HG02938 (cell line): ENCODE results near the gene ZMYND8.
"Not testable (repeated sequence)": the region's sequence is repeated elsewhere in the genome, so short reads cannot be mapped to it uniquely, and the experiment has no call there.

ENCODE experiments used
- ATAC-seq: cut with Tn5 transposase; IDR thresholded peaks from one replicate; pipeline ENCODE4 v1.9.1; 2021; ENCODE audit warnings: mild to moderate bottlenecking, moderate library complexity; ENCODE audit not compliant: unreplicated experiment

Gene ZMYND8

GRCh38 chr20:47373206-47373733 is 16.8 kb upstream of the ZMYND8 start:
- no peak for ATAC-seq

- ATAC-seq = no peak
Observed at GRCh38 chr20:47370850-47371782, 14.6 kb upstream of the ZMYND8 start.

GRCh38 chr20:47370214-47370613 is 13.7 kb upstream of the ZMYND8 start:
- no peak for ATAC-seq

DNA sequence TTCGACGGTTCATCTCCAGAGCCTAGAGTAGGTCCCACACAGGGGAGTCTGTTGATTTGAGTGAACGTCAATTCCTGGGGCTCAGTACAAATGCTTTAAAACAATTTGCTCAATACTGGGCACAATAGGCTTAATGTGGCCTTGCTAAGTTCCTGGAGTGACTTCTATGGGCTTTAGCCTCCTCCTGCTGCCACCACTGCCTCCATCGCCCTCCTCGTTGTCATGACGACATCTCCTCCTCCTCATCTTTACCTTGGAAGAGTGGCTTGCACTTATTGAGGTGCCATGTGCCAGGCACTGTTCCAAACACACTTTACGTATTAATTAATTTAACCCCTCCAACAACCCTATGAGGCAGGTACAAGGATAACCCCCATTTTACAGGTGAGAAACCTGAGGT is 11.8 kb upstream of the ZMYND8 start:
- ATAC-seq = no peak

DNA sequence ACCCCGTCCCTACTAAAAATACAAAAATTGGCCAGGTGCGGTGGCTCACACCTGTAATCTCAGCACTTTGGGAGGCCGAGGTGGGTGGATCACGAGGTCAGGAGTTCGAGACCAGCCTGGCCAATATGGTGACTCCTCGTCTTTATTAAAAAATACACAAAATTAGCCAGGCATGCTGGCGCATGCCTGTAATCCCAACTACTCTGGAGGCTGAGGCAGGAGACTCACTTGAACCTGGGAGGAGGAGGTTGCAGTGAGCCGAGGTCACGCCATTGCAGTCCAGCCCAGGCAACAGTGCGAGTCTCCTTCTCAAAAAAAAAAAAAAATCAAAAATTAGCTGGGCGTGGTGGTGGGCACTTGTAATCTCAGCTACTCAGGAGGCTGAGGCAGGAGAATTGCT is 9.8 kb upstream of the ZMYND8 start:
- not testable (repeated sequence) for ATAC-seq

DNA sequence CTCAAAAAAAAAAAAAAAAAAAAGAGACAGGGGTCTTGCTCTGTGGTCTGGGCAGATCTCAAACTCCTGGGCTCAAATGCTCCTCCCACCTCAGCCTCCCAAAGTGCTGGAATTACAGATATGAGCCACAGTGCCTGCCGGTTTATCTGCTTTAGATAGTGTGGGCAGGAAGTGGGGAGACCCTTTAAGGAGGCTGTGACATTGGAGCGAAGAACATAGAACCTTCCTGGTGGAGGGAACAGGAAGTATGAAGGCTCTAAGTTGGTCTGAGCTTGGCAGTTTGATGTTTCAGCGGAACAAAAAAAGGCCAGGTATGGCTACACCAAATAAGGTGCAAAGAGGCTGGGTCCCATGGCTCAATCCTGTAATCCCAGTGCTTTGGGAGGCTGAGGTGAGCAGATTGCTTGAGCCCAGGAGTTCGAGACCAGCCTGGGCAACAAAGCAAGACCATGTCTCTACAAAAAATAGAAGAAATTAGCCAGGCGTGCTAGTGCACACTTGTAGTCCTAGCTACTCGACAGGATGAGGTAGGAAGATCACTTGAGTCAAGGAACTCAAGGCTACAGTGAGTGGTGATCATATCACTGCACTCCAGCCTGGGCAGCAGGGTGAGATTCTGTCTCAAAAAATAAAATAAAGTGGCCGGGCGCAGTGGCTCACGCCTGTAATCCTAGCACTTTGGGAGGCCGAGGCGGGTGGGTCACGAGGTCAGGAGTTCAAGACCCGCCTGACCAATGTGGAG is 8.7 kb upstream of the ZMYND8 start:
- ATAC-seq = no peak

DNA sequence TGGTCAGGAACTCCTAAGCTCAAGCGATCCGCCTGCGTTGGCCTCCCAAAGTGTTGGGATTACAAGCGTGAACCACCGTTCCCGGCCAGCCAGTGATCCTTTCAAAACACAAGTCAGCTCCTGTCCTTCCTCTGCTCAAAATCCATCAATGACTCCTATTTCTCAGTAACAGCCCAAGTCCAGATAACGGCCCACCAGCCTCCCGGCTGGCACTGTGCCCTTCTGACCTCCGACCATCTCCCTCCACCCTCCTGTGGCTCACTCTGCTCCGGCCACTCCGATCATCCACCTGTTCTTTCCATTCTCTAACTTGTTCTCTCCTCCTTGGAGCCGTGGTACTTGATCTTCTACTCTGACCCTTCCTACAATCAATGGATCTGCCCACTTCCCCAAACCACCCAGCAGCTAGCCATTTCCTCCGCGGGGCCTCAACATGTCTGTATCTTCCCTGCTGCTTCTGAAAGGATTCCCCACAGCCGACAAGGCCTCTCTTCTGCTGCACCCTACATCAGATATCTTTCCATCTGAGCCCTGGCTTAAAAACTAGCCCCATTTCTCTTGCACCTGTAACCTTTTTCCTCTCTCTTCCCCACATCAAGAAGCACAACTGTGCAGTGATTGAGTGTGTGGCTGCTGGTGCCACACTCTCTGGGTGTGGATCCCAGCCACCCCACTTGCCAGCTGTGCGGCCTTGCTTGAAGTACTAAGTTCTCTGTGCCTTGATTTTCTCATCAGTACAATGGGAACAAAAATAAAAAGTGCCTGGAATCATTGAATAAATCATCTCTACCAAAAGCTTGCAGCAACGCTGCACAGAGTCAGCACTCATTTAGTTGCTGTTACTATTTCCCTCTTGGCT is 6.1 kb upstream of the ZMYND8 start:
- ATAC-seq = no peak

DNA sequence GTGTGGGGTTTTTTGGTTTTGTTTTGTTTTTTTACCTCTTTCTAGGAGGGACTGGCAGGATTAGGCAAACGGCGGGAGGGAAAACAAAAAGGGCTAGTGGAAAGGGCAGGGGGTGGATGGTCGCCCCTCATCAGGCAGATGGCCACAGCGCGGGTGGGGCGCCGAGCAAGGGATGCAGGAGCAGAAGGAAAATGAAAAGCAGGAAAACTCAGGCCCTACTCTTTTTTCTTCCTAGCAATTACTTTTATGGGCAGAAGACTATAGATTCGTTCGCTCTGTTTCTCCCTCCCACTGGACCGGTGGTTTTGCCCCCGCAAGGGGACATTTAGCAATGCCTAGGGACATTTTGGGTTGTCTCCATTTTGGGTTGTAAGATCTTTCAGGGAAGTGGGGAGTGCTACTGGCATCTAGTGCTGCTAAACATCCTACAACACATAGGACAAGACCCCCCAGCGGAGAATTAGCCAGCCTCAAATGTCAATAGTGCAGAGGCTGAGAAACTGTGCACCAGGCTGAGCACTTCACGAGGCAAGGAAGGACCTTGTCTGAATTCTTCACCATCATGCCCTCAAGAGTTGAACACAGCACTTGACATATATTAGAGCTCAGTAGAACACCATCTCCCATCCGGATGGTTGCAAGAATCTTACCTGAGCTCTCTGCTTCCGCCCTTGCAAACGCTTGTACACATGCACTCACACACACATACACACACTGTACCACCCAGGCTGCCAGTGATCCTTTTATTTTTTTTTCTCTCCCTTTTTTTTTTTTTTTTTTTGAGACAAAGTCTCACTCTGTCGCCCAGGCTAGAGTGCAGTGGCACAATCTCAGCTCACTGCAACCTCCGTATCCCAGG is 4.8 kb upstream of the ZMYND8 start:
- no peak for ATAC-seq

DNA sequence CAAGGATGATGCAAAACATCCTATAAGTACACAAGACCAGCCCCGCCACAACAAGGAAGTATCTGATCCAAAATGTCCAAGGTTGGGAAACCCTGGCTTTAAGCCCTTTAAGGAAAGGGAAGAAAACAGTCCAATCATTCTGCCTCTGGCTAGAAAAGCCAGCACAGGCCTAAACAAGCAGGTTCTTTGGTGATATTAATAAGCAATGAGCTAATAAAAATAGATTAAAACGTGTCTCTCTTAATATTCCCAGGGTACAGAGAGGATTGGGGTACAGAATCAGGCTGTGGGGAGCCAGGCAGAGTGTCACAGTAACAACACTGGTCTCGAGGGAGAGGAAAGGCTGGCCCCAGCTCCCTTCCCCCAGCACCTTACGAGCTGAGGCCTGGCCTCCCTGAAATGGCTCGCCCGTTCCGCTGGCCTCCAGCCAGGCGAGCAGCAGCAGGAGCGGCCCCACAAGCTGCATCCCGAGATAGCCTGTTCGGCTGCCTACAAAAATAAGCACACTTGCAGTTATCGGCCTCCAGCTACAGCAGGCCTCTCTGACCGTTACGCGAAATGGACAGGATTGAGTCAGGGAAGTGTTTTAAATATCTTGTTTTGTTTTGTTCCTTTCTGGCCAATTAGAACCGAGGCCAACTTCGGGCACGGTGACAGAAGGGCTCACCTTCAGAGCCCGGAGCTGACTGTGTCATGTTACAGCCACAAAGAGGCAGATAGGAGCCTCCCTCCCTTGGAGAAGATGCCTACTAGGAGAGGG is 4.0 kb upstream of the ZMYND8 start:
- no peak for ATAC-seq

DNA sequence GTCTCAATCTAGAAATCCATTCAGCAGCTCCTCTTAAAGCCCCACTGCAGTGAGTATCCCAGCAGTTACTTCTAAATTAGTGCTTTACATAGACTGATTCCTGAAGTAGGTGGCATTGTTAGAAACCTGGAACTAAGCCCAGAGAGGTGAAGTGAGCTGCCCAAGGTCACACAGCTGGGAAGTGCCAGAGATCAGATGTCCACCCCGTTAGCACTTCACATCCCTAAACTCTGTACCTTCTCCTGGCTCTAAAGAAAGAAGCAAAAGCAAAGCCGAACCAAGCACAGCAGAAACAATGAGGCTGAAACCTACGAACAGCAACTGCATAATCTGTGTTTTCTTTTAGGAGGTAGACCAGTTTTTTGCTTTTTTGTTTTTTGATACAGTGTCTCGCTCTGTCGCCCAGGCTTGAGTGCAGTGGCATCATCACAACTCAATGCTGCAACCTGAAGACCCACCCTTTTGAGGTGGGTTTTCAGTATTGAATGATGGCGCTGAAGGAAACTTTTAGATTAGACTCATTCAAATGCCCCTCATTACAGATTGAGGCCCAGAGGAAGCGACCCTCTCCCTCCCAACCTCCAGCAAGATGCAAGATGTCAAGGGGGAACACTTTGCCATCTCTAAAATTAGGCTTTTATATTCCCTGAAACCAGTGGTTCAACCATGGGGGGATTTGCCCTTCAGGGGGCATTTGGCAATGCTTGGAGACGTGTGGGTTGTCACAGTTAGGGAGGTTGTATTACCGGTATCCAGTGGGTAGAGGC is 3.2 kb upstream of the ZMYND8 start:
- ATAC-seq = no peak

DNA sequence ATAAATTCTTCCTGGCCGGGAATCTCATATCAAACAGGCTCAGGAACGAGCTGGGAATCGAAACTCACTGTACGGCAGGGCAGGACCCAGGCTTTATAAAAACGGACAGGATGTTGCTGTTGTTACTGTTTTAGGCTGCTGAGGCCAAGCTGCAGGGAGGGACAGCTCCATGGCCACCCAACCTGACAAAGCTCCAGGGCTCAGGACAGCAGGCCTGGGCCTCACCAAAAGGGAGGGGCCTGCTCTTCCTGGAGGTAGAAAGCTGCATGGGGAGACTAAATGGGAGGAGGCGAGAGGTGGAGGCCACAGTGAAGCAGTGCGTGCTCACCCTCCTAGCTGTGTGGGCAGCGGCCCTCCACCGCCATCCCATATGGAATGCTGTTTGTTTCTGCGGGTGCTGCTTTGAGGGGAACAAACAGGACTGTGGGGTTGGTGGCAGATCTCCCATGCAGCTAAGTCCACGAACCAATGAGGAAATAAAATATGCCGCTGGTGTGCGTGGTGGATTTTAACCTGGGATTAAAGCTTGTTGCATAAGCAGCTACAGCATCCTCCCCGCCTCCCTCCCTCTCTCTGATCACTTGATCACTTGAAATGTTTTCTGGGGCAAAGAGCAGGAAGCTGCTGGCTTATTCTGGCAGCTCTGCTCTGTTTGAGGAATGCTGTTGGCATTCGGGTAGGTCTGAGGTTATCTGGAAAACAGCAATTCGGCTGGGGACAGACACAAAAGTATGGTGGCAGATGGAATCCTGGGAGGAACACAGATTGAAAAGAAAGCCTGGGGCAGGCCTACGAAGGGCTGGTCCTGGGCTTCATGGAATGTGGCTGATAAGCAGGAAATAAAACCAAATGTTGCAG is 2.4 kb upstream of the ZMYND8 start:
- ATAC-seq = no peak

- ATAC-seq = no peak
Observed at GRCh38 chr20:47358039-47358671, 1.7 kb upstream of the ZMYND8 start.

DNA sequence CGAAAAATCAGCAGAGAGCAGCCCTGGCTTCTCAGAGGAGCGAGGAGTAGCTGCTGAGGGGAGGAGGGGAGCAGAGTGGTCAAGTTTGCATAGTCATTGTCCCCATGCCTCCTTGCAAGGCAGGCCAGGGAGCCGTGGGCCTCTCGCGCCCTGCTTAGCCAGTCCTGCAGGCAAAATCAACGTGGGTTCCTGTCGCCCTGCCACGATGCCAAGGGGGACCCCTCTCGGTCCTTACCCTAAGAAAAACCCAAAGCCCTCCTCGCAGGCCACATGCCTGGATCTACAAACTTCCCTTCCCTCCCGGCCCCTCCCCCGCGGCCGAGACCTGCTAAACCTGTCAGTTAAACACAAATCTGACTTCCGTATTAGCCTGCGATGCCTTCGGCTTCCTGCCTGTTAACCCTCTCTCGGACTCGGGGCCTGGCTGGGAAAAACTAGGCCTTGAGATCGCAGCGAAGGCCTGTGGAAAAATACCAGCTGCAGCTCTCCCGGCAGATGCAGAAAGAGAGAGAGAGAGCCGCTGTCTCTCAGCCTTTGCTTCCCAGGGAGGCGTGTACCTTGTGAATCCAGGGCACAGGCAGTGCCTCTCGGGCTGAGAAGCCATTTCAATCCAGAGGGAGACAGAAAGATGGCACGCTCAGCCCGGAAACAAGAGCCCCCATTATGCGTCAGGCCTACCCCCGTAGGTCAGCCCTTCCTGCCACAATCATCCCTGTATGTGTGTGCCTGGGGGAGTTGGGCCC is 968 bp upstream of the ZMYND8 start:
- peak; percentile 60 for ATAC-seq

DNA sequence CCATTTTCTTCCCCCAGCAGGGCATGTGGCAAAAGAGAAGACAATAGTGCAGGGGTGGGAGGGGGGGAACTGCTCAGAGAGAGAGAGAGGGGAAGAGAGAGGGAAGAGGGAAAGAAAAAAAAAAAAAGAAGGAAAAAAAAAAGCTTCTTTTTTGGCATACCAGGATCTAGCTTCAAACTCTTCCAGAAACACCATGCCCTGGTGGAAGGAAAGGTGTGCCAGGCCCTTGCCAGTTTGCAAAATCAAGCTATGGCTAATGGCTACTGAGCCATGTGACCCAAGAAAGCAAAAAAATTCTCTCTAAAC is 326 bp downstream of the ZMYND8 start:
- no peak for ATAC-seq

DNA sequence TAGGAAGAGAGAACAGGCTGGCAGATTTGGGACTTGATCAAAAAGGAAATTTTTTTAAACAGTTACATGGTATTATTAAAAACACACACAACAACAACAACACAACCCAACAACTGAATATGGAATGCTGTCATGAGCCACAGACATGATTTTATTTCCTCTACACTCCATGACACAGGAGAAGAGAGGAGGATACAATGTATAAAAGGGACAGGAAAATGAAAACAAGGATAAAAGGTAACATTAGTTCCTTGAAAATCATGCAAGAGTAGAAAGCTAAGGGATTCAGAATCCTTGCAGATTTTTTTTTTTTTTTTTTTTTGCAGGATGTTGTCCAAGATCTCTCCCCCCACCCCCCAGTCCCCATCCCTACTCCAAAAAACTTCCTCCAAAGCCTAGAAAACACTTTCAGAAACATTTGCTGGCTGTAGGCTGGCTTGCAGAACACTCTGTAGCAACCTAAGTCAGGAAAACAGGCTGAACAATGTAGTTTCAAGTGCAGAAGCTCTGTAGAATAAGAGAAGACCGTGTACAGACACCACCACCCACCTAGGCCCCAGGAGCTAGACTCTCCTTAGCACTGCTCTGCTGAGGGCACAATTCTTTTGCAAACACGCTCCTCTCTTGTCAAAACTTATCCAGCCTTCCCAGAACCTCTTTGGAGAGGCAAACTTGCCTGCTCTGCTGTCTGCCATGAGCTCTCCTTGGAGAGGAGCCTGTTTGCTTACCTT is 845 bp downstream of the ZMYND8 start:
- ATAC-seq = no peak
